DND-41 (cell line): ENCODE data around the gene WDFY4.

Source experiments
- ATAC-seq: fragments of 200-7000 bp; cut with Tn5 transposase; 3 replicates; pipeline ENCODE4 v1.9.1; 2021; ENCODE audit warnings: low read depth; ENCODE audit not compliant: insufficient read depth
- DNase-seq: peaks from one replicate; pipeline ENCODE4 v3.0.0-alpha.2; 2020
- H2AFZ ChIP-seq: 2 replicates; pipeline ENCODE4 v1.6.0; 2012; ENCODE audit warnings: low read depth, low read length
- H3K27ac ChIP-seq: 2 replicates; pipeline ENCODE4 v1.5.1; 2012; ENCODE audit warnings: low read length, inconsistent platforms
- H3K27me3 ChIP-seq: fragments of 200-600 bp; sonication (generic); 2 replicates; pipeline ENCODE4 v1.6.0; 2012; ENCODE audit warnings: low read length, mild to moderate bottlenecking, inconsistent platforms; ENCODE audit not compliant: insufficient read depth, poor library complexity
- H3K36me3 ChIP-seq: 2 replicates; pipeline ENCODE4 v1.5.1; 2012; ENCODE audit warnings: low read length, inconsistent platforms; ENCODE audit not compliant: insufficient read depth
- H3K4me1 ChIP-seq: 2 replicates; pipeline ENCODE4 v1.5.1; 2012; ENCODE audit warnings: mild to moderate bottlenecking, low read length; ENCODE audit not compliant: insufficient read depth
- H3K4me2 ChIP-seq: 2 replicates; pipeline ENCODE4 v1.6.0; 2012; ENCODE audit warnings: mild to moderate bottlenecking, moderate library complexity, low read length, inconsistent platforms; ENCODE audit not compliant: insufficient read depth
- H3K4me3 ChIP-seq, 2 experiments: fragments of 200-600 bp in 1 of 2; shearing (Covaris generic) in 1 of 2; 2 replicates each; pipeline ENCODE4 v1.5.1; 2012 to 2016; ENCODE audit warnings: inconsistent platforms in 2 of 2, low read length in 2 of 2, mild to moderate bottlenecking in 2 of 2, low read depth in 1 of 2, moderate library complexity in 1 of 2
- H3K79me2 ChIP-seq: 2 replicates; pipeline ENCODE4 v1.6.0; 2012; ENCODE audit warnings: low read length, inconsistent platforms; ENCODE audit not compliant: insufficient read depth
- H3K9ac ChIP-seq: 2 replicates; pipeline ENCODE4 v1.6.0; 2012; ENCODE audit warnings: low read depth, mild to moderate bottlenecking, inconsistent platforms, low read length, moderate library complexity
- H3K9me3 ChIP-seq: 2 replicates; pipeline ENCODE4 v1.5.1; 2012; ENCODE audit warnings: low read length, moderate library complexity, mild to moderate bottlenecking, inconsistent platforms; ENCODE audit not compliant: insufficient read depth, severe bottlenecking
- H4K20me1 ChIP-seq: 2 replicates; pipeline ENCODE4 v1.6.0; 2012; ENCODE audit warnings: low read length; ENCODE audit not compliant: insufficient read depth
- CTCF ChIP-seq: IDR thresholded peaks from 2 replicates; pipeline ENCODE4 v1.5.1; 2012; ENCODE audit warnings: borderline replicate concordance, low read length, moderate library complexity, mild to moderate bottlenecking; ENCODE audit not compliant: poor library complexity, severe bottlenecking; ENCODE audit errors: extremely low read depth
- EZH2 ChIP-seq: IDR thresholded peaks from 3 replicates; pipeline ENCODE4 v1.6.1; 2012; ENCODE audit warnings: borderline replicate concordance, low read depth, mild to moderate bottlenecking, moderate library complexity, low read length, inconsistent platforms; ENCODE audit not compliant: severe bottlenecking

WDFY4 gene

DNA sequence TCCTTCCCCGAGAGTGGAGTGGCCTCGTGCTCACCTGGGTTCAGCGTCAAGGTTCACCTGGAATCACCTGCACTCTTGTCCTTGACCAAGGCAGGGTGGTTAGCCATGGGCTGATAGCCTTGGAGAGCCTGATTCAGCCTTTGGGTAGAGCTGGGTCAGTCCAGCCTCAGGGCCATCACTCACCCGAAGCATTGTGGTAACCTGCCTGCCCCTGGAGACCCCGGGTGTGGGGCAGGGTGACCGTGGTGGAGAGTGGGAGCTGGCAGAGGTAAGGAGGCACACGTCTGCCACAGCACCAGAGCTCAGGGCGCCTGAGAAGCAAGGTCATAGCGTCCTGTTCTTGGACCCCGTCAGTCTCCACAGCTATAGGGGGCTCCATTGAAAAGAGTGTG, 27.8 kb upstream of the WDFY4 start:
- Histone ChIP-seq H3K9ac (no peak overlapping the region), H3K27ac (no peak overlapping the region), H3K79me2 (no peaks in the 10 kb centered on the region), H3K4me2 (peak overlapping the region; percentile 58), H3K27me3 (peaks cover 22% of the 10 kb centered on the region), H4K20me1 (peaks cover 7% of the 10 kb centered on the region; the same call in 1 of the 2 replicates), H2AFZ (peak overlapping the region; percentile 32), H3K4me1 (peaks cover 12% of the 10 kb centered on the region), H3K36me3 (no peaks in the 10 kb centered on the region), H3K4me3 (peak overlapping the region in 1 of 2 experiments; percentile 28; a peak in 1 of 4 replicates), H3K9me3 (no peaks in the 10 kb centered on the region)
- no peak for DNase-seq
- no peak for ATAC-seq
- TF ChIP-seq EZH2: no peak
- no peak for TF ChIP-seq CTCF

GRCh38 chr10:48657416-48657815, 27.3 kb upstream of the WDFY4 start:
- DNase-seq (no peak), ATAC-seq (no peak)
- H2AFZ ChIP-seq: no peak overlapping the region
- peaks cover 7% of the 10 kb centered on the region; the same call in 1 of the 2 replicates for H4K20me1 ChIP-seq
- H3K36me3 ChIP-seq: no peaks in the 10 kb centered on the region
- no peak overlapping the region for H3K27ac ChIP-seq
- TF ChIP-seq EZH2 (no peak), CTCF (no peak)
- no peaks in the 10 kb centered on the region for H3K79me2 ChIP-seq
- peaks cover 12% of the 10 kb centered on the region for H3K4me1 ChIP-seq
- no peak overlapping the region for H3K4me3 ChIP-seq
- no peak overlapping the region for H3K4me2 ChIP-seq
- H3K9ac ChIP-seq: no peak overlapping the region
- H3K9me3 ChIP-seq: no peaks in the 10 kb centered on the region
- peaks cover 22% of the 10 kb centered on the region for H3K27me3 ChIP-seq

DNA sequence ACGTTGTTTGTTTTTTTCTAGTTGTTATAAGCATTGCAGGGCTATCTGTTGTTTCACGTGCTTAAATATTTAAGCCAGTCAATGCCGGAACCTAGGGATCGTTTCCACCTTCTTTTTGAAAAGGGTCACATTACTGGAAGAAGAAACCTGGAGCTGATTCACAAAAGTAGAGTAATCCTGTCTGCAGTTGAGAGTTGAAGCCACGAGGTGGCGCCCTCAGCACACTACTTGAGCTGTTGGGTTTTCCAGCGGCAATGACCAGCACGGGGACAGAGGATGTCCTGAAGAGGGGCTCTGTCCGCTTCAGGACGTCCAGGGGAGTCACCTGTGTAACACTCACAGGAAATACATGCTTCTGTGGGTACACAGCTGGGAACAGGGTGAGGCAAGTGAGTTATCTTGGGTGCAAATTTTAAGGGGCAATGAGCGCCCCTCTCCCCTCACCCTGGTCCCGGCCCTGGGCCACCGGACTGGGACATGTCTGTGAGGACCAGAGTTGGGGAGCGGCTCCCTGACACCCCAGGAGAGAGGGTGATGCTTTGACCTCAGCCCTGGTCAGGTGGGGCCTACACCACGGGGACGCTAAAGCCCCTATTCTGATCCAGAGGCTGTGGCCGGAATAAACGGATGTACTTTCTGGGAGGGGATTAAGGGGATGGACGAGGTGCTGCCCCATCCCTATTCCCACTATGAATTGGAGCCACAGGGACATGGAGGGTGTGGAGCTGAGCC, 26.3 kb upstream of the WDFY4 start:
- Histone ChIP-seq H3K9me3 (no peaks in the 10 kb centered on the region), H2AFZ (no peak overlapping the region), H3K27ac (no peak overlapping the region), H3K27me3 (peaks cover 16% of the 10 kb centered on the region), H3K36me3 (no peaks in the 10 kb centered on the region), H3K4me1 (peaks cover 12% of the 10 kb centered on the region), H3K79me2 (no peaks in the 10 kb centered on the region), H4K20me1 (peaks cover 7% of the 10 kb centered on the region; the same call in 1 of the 2 replicates), H3K9ac (no peak overlapping the region), H3K4me2 (no peak overlapping the region), H3K4me3 (no peak overlapping the region)
- ATAC-seq: no peak
- peak; percentile 67 for DNase-seq
- TF ChIP-seq CTCF: peak; percentile 91
- TF ChIP-seq EZH2: no peak

DNA sequence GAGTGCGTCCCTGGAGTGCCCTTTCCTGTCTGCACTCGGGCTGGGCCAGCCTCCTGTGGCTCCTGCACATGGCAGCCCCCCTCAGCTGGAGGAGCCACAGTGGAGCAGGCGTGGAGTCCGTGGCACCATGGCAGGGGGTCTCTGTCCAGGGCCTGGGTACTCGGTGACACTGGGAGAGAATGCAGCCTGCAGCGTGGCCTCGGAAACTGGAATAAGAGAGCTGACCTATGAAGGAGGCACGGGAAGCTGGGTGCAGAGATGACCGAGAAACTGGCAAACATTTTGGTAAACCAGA, 25.8 kb upstream of the WDFY4 start:
- no peak for TF ChIP-seq CTCF
- no peak for TF ChIP-seq EZH2
- H3K9me3 ChIP-seq: no peaks in the 10 kb centered on the region
- H3K79me2 ChIP-seq: no peaks in the 10 kb centered on the region
- H4K20me1 ChIP-seq: peaks cover 7% of the 10 kb centered on the region; the same call in 1 of the 2 replicates
- H3K4me1 ChIP-seq: peaks cover 12% of the 10 kb centered on the region
- no peak for DNase-seq
- H3K4me2 ChIP-seq: no peak overlapping the region
- H2AFZ ChIP-seq: no peak overlapping the region
- no peak overlapping the region for H3K4me3 ChIP-seq
- no peak overlapping the region for H3K27ac ChIP-seq
- ATAC-seq: no peak
- H3K27me3 ChIP-seq: peaks cover 12% of the 10 kb centered on the region
- H3K36me3 ChIP-seq: no peaks in the 10 kb centered on the region
- H3K9ac ChIP-seq: no peak overlapping the region
